K562 (cell line): ENCODE results near the gene CBX4. TPM values are rescaled to one million over a fixed set of nuclear protein-coding genes. Genes with fewer than 3 reads are reported as not detected.

Experiments used
- CAMTA2 ChIP-seq: fragments of 250-450 bp; sonication (Bioruptor Pico); conservative IDR thresholded peaks from 2 replicates; pipeline ENCODE4 v1.5.1; 2022
- CCAR2 ChIP-seq: fragments of 200-400 bp; formaldehyde crosslinking; IDR thresholded peaks from 2 replicates; pipeline ENCODE4 v1.6.1; 2017; ENCODE audit warnings: mild to moderate bottlenecking, low read depth, low read length
- ETS2 ChIP-seq: IDR thresholded peaks from 2 replicates; pipeline ENCODE4 v1.6.1; 2016; ENCODE audit warnings: borderline replicate concordance, missing genetic modification characterization, mild to moderate bottlenecking, moderate library complexity, missing compliant biosample characterization; ENCODE audit not compliant: poor library complexity, severe bottlenecking
- HMGN3 ChIP-seq: IDR thresholded peaks from 2 replicates; pipeline ENCODE4 v1.6.1; 2011; ENCODE audit warnings: borderline replicate concordance, low read depth, mild to moderate bottlenecking, mixed read lengths, low read length; ENCODE audit not compliant: insufficient read length; ENCODE audit errors: extremely low read depth
- HNRNPLL ChIP-seq: fragments of 200-400 bp; formaldehyde crosslinking; IDR thresholded peaks from 2 replicates; pipeline ENCODE4 v1.6.1; 2017; ENCODE audit warnings: low read length, low read depth, mild to moderate bottlenecking; ENCODE audit not compliant: poor library complexity, severe bottlenecking
- KDM1A ChIP-seq, 2 experiments: fragments of 450-650 bp; IDR thresholded peaks; 2 replicates each; pipeline ENCODE4 v1.6.1; 2016; ENCODE audit warnings: mild to moderate bottlenecking in 2 of 2
- L3MBTL2 ChIP-seq: fragments of 450-650 bp; IDR thresholded peaks from 2 replicates; pipeline ENCODE4 v1.6.1; 2016; ENCODE audit warnings: mild to moderate bottlenecking, moderate library complexity
- MAZ ChIP-seq, 2 experiments: fragments of 450-650 bp in 1 of 2; sonication (generic) in 1 of 2; formaldehyde crosslinking; IDR thresholded peaks in 1 of 2; conservative IDR thresholded peaks in 1 of 2; 2 replicates each; pipeline versions ENCODE4 v1.4.0 to v1.5.0; 2020; ENCODE audit warnings: mild to moderate bottlenecking in 1 of 2, missing genetic modification reagents in 1 of 2
- NFXL1 ChIP-seq: fragments of 450-650 bp; formaldehyde crosslinking; IDR thresholded peaks from 2 replicates; pipeline ENCODE4 v1.4.0; 2021; ENCODE audit warnings: mild to moderate bottlenecking
- TOE1 ChIP-seq, 2 experiments: fragments of 450-650 bp in 1 of 2; sonication (generic) in 1 of 2; formaldehyde crosslinking in 1 of 2; IDR thresholded peaks; 2 replicates each; pipeline versions ENCODE4 v1.7.1 to v1.8.0; 2016 to 2022; ENCODE audit warnings: borderline replicate concordance in 2 of 2, mild to moderate bottlenecking in 2 of 2, antibody characterized with exemption in 1 of 2, inconsistent platforms in 1 of 2, low read depth in 1 of 2, missing genetic modification reagents in 1 of 2, moderate library complexity in 1 of 2
- ZNF140 ChIP-seq: fragments of 250-450 bp; sonication (Bioruptor Pico); IDR thresholded peaks from 2 replicates; pipeline ENCODE4 v1.8.0; 2021; ENCODE audit warnings: moderate library complexity, mild to moderate bottlenecking, inconsistent platforms
- ZNF23 ChIP-seq: fragments of 250-450 bp; sonication (Bioruptor Pico); IDR thresholded peaks from 2 replicates; pipeline ENCODE4 v1.4.0; 2020; ENCODE audit warnings: mild to moderate bottlenecking
- ZNF586 ChIP-seq: fragments of 450-650 bp; formaldehyde crosslinking; conservative IDR thresholded peaks from 2 replicates; pipeline ENCODE4 v1.4.0; 2020; ENCODE audit warnings: mild to moderate bottlenecking, moderate library complexity
- ZNF699 ChIP-seq: fragments of 250-450 bp; sonication (Bioruptor Pico); IDR thresholded peaks from 2 replicates; pipeline ENCODE4 v1.8.0; 2021; ENCODE audit warnings: mild to moderate bottlenecking, moderate library complexity; ENCODE audit not compliant: insufficient replicate concordance
- ZSCAN29 ChIP-seq: fragments of 450-650 bp; IDR thresholded peaks from 2 replicates; pipeline ENCODE4 v1.6.1; 2017
- polyA plus RNA-seq, 8 experiments: library from polyadenylated mRNA; depleted of rRNA in 4 of 8; stranded (reverse) in 5 of 8; unstranded in 3 of 8; fragments of >200 nt; fragmentation: Nextera tagmentation in 2 of 8; fragmentation: Illumina TruSeq in 1 of 8; extraction: Ambion mirVana in 2 of 8; extraction: Trizol in 1 of 8; gene quantifications; 2 replicates each; pipeline versions ENCODE4 v1.2.1 to v1.2.3, GENCODE V29; 2011 to 2014; ENCODE audit warnings: inconsistent platforms in 1 of 8, missing spikeins in 1 of 8
- total RNA-seq, 7 experiments: library from RNA; depleted of rRNA in 6 of 7; stranded (reverse); fragments of >200 nt in 6 of 7; fragmentation: Illumina TruSeq in 2 of 7; extraction: Trizol in 2 of 7; gene quantifications; 2 replicates each; pipeline versions ENCODE4 v1.2.1 to v1.2.3, GENCODE V29; 2011 to 2021; ENCODE audit warnings: low replicate concordance in 1 of 7
- TF ChIP-seq, protein P1 (sequence below): conservative IDR thresholded peaks from 2 replicates; pipeline ENCODE4 v1.6.1; 2011; ENCODE audit warnings: low read depth, mild to moderate bottlenecking, low read length; ENCODE audit not compliant: control insufficient read depth
- TF ChIP-seq, protein P2 (sequence below): fragments of 450-650 bp; IDR thresholded peaks from 2 replicates; pipeline ENCODE4 v1.6.1; 2018; ENCODE audit not compliant: partially characterized antibody
- TF ChIP-seq, protein P3 (sequence below), 2 experiments: IDR thresholded peaks; 2 replicates each; pipeline ENCODE4 v1.6.1; 2012; ENCODE audit warnings: improper control_type of control experiment in 2 of 2, low read depth in 2 of 2, low read length in 2 of 2, borderline replicate concordance in 1 of 2

The CBX4 gene
- total and polyA plus RNA-seq, 9 of the 15 experiments (the other 6 are each of a cell fraction or from before 2014, with no cell fraction given), result 0.98 to 50.5 (median 10.0) TPM

DNA sequence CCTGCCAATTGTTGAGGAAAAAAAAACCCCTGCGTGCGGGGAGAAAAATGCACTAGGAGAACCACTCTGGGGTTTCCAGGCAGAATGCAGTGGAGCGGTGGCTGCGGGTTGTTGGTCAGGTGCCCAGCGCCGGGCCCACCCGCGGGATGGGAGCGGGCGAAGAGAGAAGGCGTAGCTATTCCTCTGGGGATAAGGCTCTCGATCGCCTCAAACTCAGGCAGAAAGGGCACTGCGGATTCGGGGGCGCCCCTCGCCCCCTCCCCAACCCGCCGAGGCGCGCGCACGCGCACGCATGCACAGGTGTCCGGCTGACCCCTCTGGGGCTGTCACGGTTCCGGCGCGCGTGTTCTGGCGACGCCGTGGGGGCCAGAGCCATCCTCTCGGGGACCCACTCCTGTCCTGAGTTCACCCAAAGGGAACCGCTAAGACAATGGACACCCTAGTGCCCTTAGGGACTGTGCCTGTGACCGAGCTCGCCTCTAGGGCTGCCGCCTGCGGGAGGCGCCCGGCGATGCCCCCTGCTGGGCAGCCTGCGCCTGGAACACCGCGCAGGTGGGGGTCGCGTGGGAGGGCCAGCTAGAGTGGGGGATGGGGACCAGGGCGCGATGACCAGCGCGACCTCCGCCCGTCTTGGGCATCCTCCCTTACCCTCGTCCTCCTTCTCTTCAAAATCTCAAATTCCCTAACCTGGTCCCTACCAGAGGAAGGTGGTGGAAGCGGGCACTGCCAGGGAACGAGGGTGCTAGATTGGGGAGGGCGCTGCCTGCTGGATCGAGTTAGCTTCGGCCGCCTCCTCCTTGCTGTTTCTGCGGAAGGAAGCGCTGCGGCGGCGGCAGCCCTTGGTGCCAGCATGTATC, 28.0 kb downstream of the CBX4 start (continued):
- TF ChIP-seq, protein P1, sequence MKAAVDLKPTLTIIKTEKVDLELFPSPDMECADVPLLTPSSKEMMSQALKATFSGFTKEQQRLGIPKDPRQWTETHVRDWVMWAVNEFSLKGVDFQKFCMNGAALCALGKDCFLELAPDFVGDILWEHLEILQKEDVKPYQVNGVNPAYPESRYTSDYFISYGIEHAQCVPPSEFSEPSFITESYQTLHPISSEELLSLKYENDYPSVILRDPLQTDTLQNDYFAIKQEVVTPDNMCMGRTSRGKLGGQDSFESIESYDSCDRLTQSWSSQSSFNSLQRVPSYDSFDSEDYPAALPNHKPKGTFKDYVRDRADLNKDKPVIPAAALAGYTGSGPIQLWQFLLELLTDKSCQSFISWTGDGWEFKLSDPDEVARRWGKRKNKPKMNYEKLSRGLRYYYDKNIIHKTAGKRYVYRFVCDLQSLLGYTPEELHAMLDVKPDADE, result no peak
- TF ChIP-seq, protein P2, sequence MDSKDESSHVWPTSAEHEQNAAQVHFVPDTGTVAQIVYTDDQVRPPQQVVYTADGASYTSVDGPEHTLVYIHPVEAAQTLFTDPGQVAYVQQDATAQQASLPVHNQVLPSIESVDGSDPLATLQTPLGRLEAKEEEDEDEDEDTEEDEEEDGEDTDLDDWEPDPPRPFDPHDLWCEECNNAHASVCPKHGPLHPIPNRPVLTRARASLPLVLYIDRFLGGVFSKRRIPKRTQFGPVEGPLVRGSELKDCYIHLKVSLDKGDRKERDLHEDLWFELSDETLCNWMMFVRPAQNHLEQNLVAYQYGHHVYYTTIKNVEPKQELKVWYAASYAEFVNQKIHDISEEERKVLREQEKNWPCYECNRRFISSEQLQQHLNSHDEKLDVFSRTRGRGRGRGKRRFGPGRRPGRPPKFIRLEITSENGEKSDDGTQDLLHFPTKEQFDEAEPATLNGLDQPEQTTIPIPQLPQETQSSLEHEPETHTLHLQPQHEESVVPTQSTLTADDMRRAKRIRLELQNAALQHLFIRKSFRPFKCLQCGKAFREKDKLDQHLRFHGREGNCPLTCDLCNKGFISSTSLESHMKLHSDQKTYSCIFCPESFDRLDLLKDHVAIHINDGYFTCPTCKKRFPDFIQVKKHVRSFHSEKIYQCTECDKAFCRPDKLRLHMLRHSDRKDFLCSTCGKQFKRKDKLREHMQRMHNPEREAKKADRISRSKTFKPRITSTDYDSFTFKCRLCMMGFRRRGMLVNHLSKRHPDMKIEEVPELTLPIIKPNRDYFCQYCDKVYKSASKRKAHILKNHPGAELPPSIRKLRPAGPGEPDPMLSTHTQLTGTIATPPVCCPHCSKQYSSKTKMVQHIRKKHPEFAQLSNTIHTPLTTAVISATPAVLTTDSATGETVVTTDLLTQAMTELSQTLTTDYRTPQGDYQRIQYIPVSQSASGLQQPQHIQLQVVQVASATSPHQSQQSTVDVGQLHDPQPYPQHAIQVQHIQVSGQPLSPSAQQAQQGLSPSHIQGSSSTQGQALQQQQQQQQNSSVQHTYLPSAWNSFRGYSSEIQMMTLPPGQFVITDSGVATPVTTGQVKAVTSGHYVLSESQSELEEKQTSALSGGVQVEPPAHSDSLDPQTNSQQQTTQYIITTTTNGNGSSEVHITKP, result peak; percentile 4
- TF ChIP-seq KDM1A (IDR thresholded peaks at IDR 0.05), result peak in 1 of 2 experiments; percentile 69; a peak in 1 of 4 replicates
- TF ChIP-seq HNRNPLL, result no peak
- no peak for TF ChIP-seq CCAR2
- no peak; the same call in 1 of the 2 replicates for TF ChIP-seq TOE1 (IDR thresholded peaks at IDR 0.05; ENCODE audit: borderline replicate concordance)
- no peak for TF ChIP-seq TOE1 (CRISPR knock-in tag; IDR thresholded peaks at IDR 0.05; ENCODE audit: borderline replicate concordance, low read depth)
- peak; percentile 33 for TF ChIP-seq HMGN3
- no peak for TF ChIP-seq ETS2 (tag)
- TF ChIP-seq ZNF23 (CRISPR knock-in tag), result no peak
- TF ChIP-seq ZNF586, result no peak
- TF ChIP-seq ZNF140, result no peak
- no peak for TF ChIP-seq NFXL1 (CRISPR knock-in tag)
- TF ChIP-seq ZNF699 (CRISPR knock-in tag), result no peak
- peak; percentile 70 for TF ChIP-seq L3MBTL2
- peak; percentile 98 to 100 for TF ChIP-seq MAZ (CRISPR knock-in tag; conservative IDR thresholded peaks at IDR 0.05 in 1 of 2, IDR thresholded peaks at IDR 0.05 in 1 of 2)
- TF ChIP-seq CAMTA2 (CRISPR knock-in tag), result no peak
- no peak for TF ChIP-seq ZSCAN29
- TF ChIP-seq, protein P3, sequence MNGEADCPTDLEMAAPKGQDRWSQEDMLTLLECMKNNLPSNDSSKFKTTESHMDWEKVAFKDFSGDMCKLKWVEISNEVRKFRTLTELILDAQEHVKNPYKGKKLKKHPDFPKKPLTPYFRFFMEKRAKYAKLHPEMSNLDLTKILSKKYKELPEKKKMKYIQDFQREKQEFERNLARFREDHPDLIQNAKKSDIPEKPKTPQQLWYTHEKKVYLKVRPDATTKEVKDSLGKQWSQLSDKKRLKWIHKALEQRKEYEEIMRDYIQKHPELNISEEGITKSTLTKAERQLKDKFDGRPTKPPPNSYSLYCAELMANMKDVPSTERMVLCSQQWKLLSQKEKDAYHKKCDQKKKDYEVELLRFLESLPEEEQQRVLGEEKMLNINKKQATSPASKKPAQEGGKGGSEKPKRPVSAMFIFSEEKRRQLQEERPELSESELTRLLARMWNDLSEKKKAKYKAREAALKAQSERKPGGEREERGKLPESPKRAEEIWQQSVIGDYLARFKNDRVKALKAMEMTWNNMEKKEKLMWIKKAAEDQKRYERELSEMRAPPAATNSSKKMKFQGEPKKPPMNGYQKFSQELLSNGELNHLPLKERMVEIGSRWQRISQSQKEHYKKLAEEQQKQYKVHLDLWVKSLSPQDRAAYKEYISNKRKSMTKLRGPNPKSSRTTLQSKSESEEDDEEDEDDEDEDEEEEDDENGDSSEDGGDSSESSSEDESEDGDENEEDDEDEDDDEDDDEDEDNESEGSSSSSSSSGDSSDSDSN (IDR thresholded peaks at IDR 0.05; ENCODE audit: borderline replicate concordance in 1 of 2, low read depth in 2 of 2, low read length in 2 of 2), result no peak
